H9 (cell line): ENCODE data around the gene TCIRG1. TPM values are rescaled to one million over a fixed set of nuclear protein-coding genes. Genes with fewer than 3 reads are reported as not detected.
A peak's percentile ranks its signal among the peaks of the same experiment; 100 is the strongest.

Experiments
- DNase-seq: peaks from one replicate; pipeline ENCODE4 v3.0.0-alpha.2; 2017
- H2AFZ ChIP-seq: one replicate; pipeline ENCODE4 v1.6.1; 2013; ENCODE audit warnings: mild to moderate bottlenecking, low read length, control low read depth, moderate library complexity
- H2AK5ac ChIP-seq: 2 replicates; pipeline ENCODE4 v1.6.1; 2013; ENCODE audit warnings: low read length, control low read depth, mixed read lengths; ENCODE audit not compliant: insufficient read length
- H2BK120ac ChIP-seq: one replicate; pipeline ENCODE4 v1.6.1; 2013; ENCODE audit warnings: low read depth, mild to moderate bottlenecking, low read length, control low read depth, inconsistent platforms; ENCODE audit not compliant: poor library complexity, severe bottlenecking
- H2BK12ac ChIP-seq: 2 replicates; pipeline ENCODE4 v1.6.1; 2013; ENCODE audit warnings: low read length, control low read depth, mixed read lengths, low read depth; ENCODE audit not compliant: insufficient read length
- H2BK15ac ChIP-seq: 2 replicates; pipeline ENCODE4 v1.6.1; 2013; ENCODE audit warnings: low read depth, low read length, control low read depth
- H2BK20ac ChIP-seq: one replicate; pipeline ENCODE4 v1.6.1; 2013; ENCODE audit warnings: low read depth, mild to moderate bottlenecking, low read length, control low read depth, inconsistent platforms; ENCODE audit not compliant: poor library complexity, severe bottlenecking
- H2BK5ac ChIP-seq: 2 replicates; pipeline ENCODE4 v1.6.1; 2013; ENCODE audit warnings: low read length, control low read depth, mixed read lengths; ENCODE audit not compliant: insufficient read length
- H3K14ac ChIP-seq: 2 replicates; pipeline ENCODE4 v1.6.1; 2013; ENCODE audit warnings: low read length, control low read depth; ENCODE audit not compliant: insufficient read depth
- H3K18ac ChIP-seq: 2 replicates; pipeline ENCODE4 v1.6.1; 2013; ENCODE audit warnings: low read depth, mild to moderate bottlenecking, mixed read lengths, low read length, control low read depth; ENCODE audit not compliant: insufficient read length
- H3K23ac ChIP-seq: 2 replicates; pipeline ENCODE4 v1.6.1; 2013; ENCODE audit warnings: low read length, control low read depth, mixed read lengths, low read depth; ENCODE audit not compliant: insufficient read length
- H3K23me2 ChIP-seq: 2 replicates; pipeline ENCODE4 v1.6.1; 2013; ENCODE audit warnings: low read depth, mild to moderate bottlenecking, mixed read lengths, low read length, control low read depth; ENCODE audit not compliant: insufficient read length, poor library complexity, severe bottlenecking
- H3K27ac ChIP-seq: 2 replicates; pipeline ENCODE4 v1.5.1; 2013; ENCODE audit warnings: low read length, control low read depth, mixed read lengths, low read depth; ENCODE audit not compliant: insufficient read length
- H3K27me3 ChIP-seq: 2 replicates; pipeline ENCODE4 v1.6.1; 2013; ENCODE audit warnings: low read length, control low read depth, inconsistent platforms; ENCODE audit not compliant: insufficient read depth
- H3K4ac ChIP-seq: 2 replicates; pipeline ENCODE4 v1.6.1; 2013; ENCODE audit warnings: low read depth, mild to moderate bottlenecking, control low read depth, inconsistent platforms, low read length, moderate library complexity
- H3K4me1 ChIP-seq: 2 replicates; pipeline ENCODE4 v1.6.1; 2013; ENCODE audit warnings: low read length, control low read depth, inconsistent platforms; ENCODE audit not compliant: insufficient read depth
- H3K4me2 ChIP-seq: 2 replicates; pipeline ENCODE4 v1.6.1; 2013; ENCODE audit warnings: low read length, control low read depth, mixed read lengths; ENCODE audit not compliant: insufficient read length, insufficient read depth
- H3K56ac ChIP-seq: 2 replicates; pipeline ENCODE4 v1.6.1; 2013; ENCODE audit warnings: low read depth, mild to moderate bottlenecking, mixed read lengths, low read length, control low read depth; ENCODE audit not compliant: insufficient read length
- H3K79me1 ChIP-seq: 2 replicates; pipeline ENCODE4 v1.6.1; 2013; ENCODE audit warnings: low read depth, mild to moderate bottlenecking, moderate library complexity, low read length, control low read depth, inconsistent platforms; ENCODE audit not compliant: insufficient read depth, poor library complexity, severe bottlenecking
- H3K79me2 ChIP-seq: 2 replicates; pipeline ENCODE4 v1.6.1; 2013; ENCODE audit warnings: low read length, control low read depth, inconsistent platforms; ENCODE audit not compliant: insufficient read depth
- H3K9ac ChIP-seq: 2 replicates; pipeline ENCODE4 v1.6.1; 2013; ENCODE audit warnings: low read length, control low read depth, mixed read lengths; ENCODE audit not compliant: insufficient read length; ENCODE audit errors: extremely low read depth
- H3K9me3 ChIP-seq: one replicate; pipeline ENCODE4 v1.6.1; 2013; ENCODE audit warnings: low read depth, low read length, inconsistent platforms; ENCODE audit not compliant: control insufficient read depth
- H3T11ph ChIP-seq: one replicate; pipeline ENCODE4 v1.6.1; 2013; ENCODE audit warnings: mild to moderate bottlenecking, low read length, control low read depth, inconsistent platforms
- H4K20me1 ChIP-seq: one replicate; pipeline ENCODE4 v1.6.1; 2013; ENCODE audit not compliant: control insufficient read depth, insufficient read length, insufficient read depth
- H4K5ac ChIP-seq: 2 replicates; pipeline ENCODE4 v1.6.1; 2013; ENCODE audit warnings: low read depth, mild to moderate bottlenecking, mixed read lengths, low read length, control low read depth; ENCODE audit not compliant: insufficient read length
- H4K8ac ChIP-seq: replicated peaks from 2 replicates; pipeline ENCODE4 v1.6.1; 2013; ENCODE audit warnings: low read length, control low read depth, mixed read lengths, low read depth; ENCODE audit not compliant: insufficient read length
- H4K91ac ChIP-seq: 2 replicates; pipeline ENCODE4 v1.6.1; 2013; ENCODE audit warnings: low read depth, mild to moderate bottlenecking, moderate library complexity, mixed read lengths, low read length, control low read depth; ENCODE audit not compliant: insufficient read length
- H3K27ac Mint-ChIP-seq, 3 experiments: 2 replicates in 2 of 3; 3 replicates in 1 of 3; pipeline ENCODE4 v1.8.0; 2020 to 2021; ENCODE audit warnings: mixed read lengths in 3 of 3, mild to moderate bottlenecking in 1 of 3, moderate library complexity in 1 of 3
- H3K27me3 Mint-ChIP-seq: 2 replicates; pipeline ENCODE4 v1.8.0; 2021; ENCODE audit warnings: low read depth, mild to moderate bottlenecking, moderate library complexity, mixed read lengths
- H3K36me3 Mint-ChIP-seq, 3 experiments: 2 replicates in 2 of 3; 3 replicates in 1 of 3; pipeline ENCODE4 v1.8.0; 2020 to 2021; ENCODE audit warnings: low read depth in 3 of 3, mixed read lengths in 3 of 3; ENCODE audit not compliant: insufficient read depth in 1 of 3
- H3K4me1 Mint-ChIP-seq, 2 experiments: 2 replicates each; pipeline ENCODE4 v1.8.0; 2020; ENCODE audit warnings: mixed read lengths in 2 of 2
- H3K4me3 Mint-ChIP-seq, 2 experiments: 2 replicates in 1 of 2; 3 replicates in 1 of 2; pipeline ENCODE4 v1.8.0; 2020 to 2021; ENCODE audit warnings: mild to moderate bottlenecking in 2 of 2, mixed read lengths in 2 of 2, moderate library complexity in 1 of 2
- H3K9me3 Mint-ChIP-seq, 2 experiments: 2 replicates in 1 of 2; 3 replicates in 1 of 2; pipeline ENCODE4 v1.8.0; 2020; ENCODE audit warnings: mild to moderate bottlenecking in 2 of 2, mixed read lengths in 2 of 2, moderate library complexity in 1 of 2
- WGBS: extraction: QIAGEN DNeasy Blood & Tissue Kit; methylation state at CpG from one replicate; pipeline ENCODE4 v1.1.7; 2013; ENCODE audit warnings: missing lambda C conversion rate, low lambda C conversion rate, mixed read lengths; ENCODE audit not compliant: insufficient read length; ENCODE audit errors: extremely low coverage; 5-methylcytosine and 5-hydroxymethylcytosine counted together
- total RNA-seq: library from RNA; stranded (reverse); gene quantifications from 2 replicates; pipeline ENCODE4 v1.2.1, GENCODE V29; 2021
- TF ChIP-seq, protein P1 (sequence below): fragments of 200-600 bp; sonication (generic); conservative IDR thresholded peaks from 3 replicates; pipeline ENCODE4 v1.8.0; 2021; ENCODE audit warnings: antibody characterized with exemption, mild to moderate bottlenecking

Gene TCIRG1
- total RNA-seq, 1 experiment from 2014 or later: 24.4 TPM

- no peak overlapping the region for H3K9ac ChIP-seq
- Mint-ChIP-seq H3K27ac (peak overlapping the region in 2 of 3 experiments; percentile 40 to 84; a peak in 3 of 7 replicates), H3K36me3 (peaks cover 18 to 66% (median 37%) of the 10 kb centered on the region in 3 experiments), H3K9me3 (no peaks in the 10 kb centered on the region), H3K4me3 (no peak overlapping the region; a peak in 1 of 5 replicates), H3K27me3 (no peaks in the 10 kb centered on the region; the same call in 1 of the 2 replicates), H3K4me1 (peaks cover 3 to 4% of the 10 kb centered on the region in 2 experiments)
- H4K20me1 ChIP-seq: no peaks in the 10 kb centered on the region
- no peaks in the 10 kb centered on the region for H3K9me3 ChIP-seq
- no peak overlapping the region for H3K4me2 ChIP-seq
- no peak overlapping the region for H2BK12ac ChIP-seq
- H4K91ac ChIP-seq: no peak overlapping the region
- no peak for DNase-seq
- no peak overlapping the region for H3T11ph ChIP-seq
- no peaks in the 10 kb centered on the region for H3K27me3 ChIP-seq
- H2BK20ac ChIP-seq: no peak overlapping the region
- H3K4me1 ChIP-seq: no peaks in the 10 kb centered on the region
- H4K5ac ChIP-seq: no peak overlapping the region
- H2BK120ac ChIP-seq: no peak overlapping the region
- H3K14ac ChIP-seq: no peak overlapping the region
- WGBS: no CpG with 5 or more reads among the region's 12 CpGs
- H3K79me2 ChIP-seq: no peaks in the 10 kb centered on the region
- H2BK15ac ChIP-seq: no peak overlapping the region
- no peak overlapping the region for H3K18ac ChIP-seq
- H3K56ac ChIP-seq: no peak overlapping the region
- no peak overlapping the region for H3K23ac ChIP-seq
- H3K79me1 ChIP-seq: no peaks in the 10 kb centered on the region
- no peak overlapping the region for H3K27ac ChIP-seq
- no peak overlapping the region for H3K4ac ChIP-seq
- no peak overlapping the region for H2AFZ ChIP-seq
- no peak overlapping the region for H4K8ac ChIP-seq
- TF ChIP-seq, protein P1, sequence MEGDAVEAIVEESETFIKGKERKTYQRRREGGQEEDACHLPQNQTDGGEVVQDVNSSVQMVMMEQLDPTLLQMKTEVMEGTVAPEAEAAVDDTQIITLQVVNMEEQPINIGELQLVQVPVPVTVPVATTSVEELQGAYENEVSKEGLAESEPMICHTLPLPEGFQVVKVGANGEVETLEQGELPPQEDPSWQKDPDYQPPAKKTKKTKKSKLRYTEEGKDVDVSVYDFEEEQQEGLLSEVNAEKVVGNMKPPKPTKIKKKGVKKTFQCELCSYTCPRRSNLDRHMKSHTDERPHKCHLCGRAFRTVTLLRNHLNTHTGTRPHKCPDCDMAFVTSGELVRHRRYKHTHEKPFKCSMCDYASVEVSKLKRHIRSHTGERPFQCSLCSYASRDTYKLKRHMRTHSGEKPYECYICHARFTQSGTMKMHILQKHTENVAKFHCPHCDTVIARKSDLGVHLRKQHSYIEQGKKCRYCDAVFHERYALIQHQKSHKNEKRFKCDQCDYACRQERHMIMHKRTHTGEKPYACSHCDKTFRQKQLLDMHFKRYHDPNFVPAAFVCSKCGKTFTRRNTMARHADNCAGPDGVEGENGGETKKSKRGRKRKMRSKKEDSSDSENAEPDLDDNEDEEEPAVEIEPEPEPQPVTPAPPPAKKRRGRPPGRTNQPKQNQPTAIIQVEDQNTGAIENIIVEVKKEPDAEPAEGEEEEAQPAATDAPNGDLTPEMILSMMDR: no peak
- no peak overlapping the region for H2AK5ac ChIP-seq
- no peak overlapping the region for H2BK5ac ChIP-seq
- no peaks in the 10 kb centered on the region for H3K23me2 ChIP-seq
Observed at GRCh38 chr11:68056317-68057285, 17.8 kb downstream of the TCIRG1 start.
